NCI-H2107 (cell line): ENCODE measurements around the gene TNRC6B.
A peak's percentile ranks its signal among the peaks of the same experiment; 100 is the strongest.
"Not testable (repeated sequence)": the region's sequence is repeated elsewhere in the genome, so short reads cannot be mapped to it uniquely, and the experiment has no call there.

Experiments
- DNase-seq: peaks from one replicate; lab custom pipeline; 2025; lab: John Stamatoyannopoulos, UW

The TNRC6B gene

GRCh38 chr22:40177738-40178416, at the start of gene TNRC6B:
TSS of gene TNRC6B (plus strand) at chr22:40177925. CDS start at chr22:40178136, 211 bp downstream.
- DNase-seq = peak; percentile 68

DNA sequence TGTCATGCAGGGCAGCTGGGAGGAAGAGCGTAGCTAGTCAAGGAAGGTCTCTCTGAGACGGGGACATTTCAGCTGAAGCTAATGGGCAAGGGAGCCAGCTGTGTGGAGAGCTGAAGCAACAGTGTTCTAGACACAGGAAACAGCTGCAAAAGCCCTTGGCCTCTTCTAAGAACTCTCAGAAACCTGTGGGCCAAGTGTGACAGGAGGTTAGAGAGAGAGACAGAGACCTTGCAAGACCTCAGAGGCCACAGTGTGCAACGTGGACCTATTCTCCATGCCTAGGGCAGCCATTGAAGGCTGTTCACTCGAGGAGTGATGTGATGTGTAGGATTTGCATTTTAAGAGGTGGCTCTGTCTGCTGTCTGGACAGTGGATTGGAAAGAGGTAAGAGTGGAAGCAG, 48.7 kb upstream of the TNRC6B start:
- no peak for DNase-seq

DNA sequence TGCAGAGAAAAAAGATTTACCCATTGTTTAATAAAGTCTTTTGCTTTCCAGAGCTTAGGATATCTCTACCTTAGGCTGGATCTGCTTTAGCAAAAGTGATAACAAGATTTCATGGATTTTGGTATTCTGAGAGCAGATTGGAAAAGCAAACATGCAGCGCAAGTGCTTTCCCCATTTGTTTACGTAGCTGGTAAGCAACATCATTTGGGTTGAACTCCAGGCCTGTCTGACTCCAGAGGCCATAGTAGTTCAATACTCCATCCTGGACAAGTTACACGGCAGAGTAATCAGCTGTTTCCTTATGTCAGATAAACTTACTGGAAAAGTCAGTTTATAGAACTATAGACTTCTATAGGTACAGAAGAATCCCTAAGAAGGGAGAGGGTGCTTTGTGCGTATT, 40.6 kb upstream of the TNRC6B start:
- DNase-seq = no peak

DNA sequence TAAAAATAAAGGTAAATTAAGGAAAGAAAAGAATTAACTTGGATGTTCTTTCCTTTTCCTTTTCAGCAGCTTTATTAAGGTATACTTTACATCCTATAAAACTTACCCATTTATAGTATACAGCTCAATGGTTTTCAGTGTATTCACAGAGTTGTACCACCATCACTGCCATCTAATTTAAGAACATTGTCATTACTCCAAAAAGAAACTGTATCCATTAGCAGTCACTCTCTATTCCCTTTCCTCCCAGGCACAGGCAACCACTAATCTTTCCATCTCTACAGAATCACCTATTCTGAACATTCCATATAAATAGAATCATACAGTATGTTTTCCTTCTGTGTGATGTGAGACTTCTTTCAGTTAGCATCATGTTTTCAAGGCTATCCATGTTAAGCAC, 38.9 kb upstream of the TNRC6B start:
- no peak for DNase-seq

GRCh38 chr22:40147388-40148176, 30.1 kb upstream of the TNRC6B start:
- no peak for DNase-seq

GRCh38 chr22:40153192-40153591, 24.5 kb upstream of the TNRC6B start:
- DNase-seq = no peak

DNA sequence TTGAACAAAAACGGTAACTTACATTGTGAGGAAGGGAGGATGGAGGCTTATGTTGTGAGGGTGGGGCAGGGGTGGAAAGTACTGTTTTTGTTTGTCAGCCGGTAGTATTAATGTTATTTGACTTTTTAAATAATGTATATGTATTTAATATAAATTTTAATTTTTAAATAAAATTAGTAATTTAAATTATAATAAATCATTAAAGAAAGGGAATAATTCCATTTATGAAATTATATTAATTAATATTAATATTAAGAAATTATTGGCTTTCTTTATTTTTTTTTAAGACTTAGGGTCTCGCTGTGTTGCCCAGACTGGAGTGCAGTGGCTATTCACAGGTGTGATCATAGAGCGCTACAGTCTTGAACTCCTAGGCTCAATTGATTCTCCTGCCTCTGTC, 24.0 kb upstream of the TNRC6B start:
- DNase-seq = no peak

DNA sequence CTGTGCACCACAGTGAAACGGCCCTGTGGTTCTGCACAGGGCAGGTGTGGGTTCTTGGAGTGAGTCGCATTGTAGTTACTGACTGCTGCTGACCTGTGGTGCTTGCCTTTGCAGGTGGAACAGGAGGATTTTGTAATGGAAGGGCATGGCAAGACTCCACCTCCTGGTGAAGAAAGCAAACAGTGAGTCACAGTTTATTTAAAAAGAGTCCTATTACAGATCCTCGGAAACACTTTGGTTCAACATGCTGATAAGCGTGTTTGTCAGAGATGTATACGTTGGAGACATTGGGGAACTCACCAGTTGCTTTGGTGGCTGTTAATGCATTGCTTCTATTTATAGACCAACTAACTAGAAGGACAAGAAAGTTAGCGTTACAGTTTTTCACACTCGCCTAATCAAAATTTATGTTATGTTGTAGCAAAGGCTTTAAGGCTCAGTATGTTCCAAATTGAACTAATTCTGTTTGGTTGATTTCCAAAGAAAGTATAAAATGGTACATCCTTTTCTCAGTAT, 21.7 kb upstream of the TNRC6B start:
- DNase-seq = peak; percentile 64

GRCh38 chr22:40156682-40157081, 21.0 kb upstream of the TNRC6B start:
- DNase-seq = not testable (repeated sequence)

GRCh38 chr22:40157330-40157945, 20.3 kb upstream of the TNRC6B start:
- no peak for DNase-seq

GRCh38 chr22:40161194-40161593, 16.5 kb upstream of the TNRC6B start:
- no peak for DNase-seq

- not testable (repeated sequence) for DNase-seq
These were observed 12.2 kb upstream of the TNRC6B start for GRCh38 chr22:40165537-40165936.

- DNase-seq = no peak
These were observed 2.0 kb upstream of the TNRC6B start for GRCh38 chr22:40175611-40176244.

- DNase-seq = no peak
These were observed 596 bp upstream of the TNRC6B start for GRCh38 chr22:40176921-40177737.

DNA sequence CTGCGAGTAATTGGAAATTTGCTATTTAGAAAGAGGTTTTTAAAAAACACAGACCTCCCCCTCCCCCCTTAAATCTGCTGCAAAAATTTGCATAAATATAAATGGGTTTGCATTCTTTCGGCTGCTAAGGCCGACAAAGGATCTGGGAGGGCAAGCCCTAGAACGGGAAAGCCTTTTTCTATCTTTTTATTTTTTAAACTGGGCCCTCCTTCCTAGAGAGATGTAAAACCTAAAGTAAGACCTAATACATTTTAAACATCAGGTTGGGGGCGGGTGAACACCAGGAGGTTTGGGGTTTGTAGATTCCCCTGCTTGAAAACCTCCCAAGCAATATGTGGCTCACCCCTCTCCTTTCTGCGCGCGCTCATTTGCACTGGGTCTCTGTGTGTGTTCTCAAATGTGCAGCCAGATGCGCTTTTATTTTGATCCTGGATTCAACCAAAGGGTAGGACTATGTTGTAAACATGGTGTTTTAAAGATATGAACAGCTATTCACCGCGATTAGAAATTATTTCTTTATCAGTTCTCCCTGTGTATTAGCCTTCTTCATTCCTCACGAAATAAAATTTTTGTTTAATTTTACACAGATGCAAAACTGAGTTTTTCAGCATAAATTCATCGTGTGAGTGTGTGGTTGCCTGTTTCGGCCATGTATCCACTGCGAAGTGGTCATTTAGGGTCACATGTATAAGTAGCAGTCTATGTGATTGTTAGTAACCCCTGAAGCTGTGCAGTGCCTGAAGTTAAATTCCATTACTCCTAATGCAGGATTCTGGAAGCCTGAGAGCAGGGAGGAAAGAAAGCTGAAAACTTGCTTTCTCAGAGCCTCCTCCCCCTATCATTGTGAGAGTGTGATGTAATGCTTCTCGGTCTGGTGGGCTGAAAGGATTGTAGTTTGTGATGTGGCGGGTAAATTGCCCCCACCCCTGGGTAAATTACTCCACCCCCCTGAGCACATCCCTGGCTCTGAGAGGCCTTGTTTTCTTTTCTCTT, 988 bp downstream of the TNRC6B start:
- no peak for DNase-seq

DNA sequence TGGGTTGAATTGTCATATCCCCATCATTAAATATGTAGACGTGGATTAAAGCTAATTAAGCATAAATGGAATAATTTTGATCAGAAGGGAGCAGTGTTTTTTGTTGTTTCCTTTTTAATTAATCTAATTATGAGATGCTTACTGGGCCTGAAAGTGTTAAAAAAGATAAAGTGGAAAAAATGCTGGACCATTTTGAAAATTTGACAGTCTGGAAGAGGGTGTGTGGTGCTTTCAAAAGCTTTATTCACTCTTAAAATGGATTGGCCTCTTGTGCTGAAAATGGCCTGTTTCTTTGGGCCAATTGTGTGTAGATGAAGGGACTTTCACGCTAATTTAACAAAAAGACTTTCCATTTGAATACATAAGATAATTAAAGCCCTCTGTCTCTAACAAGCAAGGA, 1.8 kb downstream of the TNRC6B start:
- no peak for DNase-seq

GRCh38 chr22:40180403-40180802, 2.7 kb downstream of the TNRC6B start:
- no peak for DNase-seq

DNA sequence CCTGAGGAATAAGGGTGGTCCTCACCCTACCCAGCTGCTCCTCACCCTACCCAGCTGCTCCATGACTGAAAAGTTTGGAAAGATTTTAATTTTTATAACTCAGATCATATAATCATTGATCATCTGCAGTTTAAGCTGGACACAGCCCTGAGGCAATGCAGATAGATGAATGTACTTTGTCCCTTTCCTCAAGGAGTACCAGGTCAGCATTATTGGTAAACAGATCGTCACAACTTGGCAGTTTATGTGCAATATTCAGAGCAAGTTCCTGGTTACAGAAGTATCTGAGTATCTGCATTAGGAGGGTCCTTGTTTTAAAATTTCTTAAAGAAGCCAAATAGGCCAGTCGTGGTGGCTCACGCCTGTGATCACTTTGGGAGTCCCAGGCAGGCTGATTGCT, 3.6 kb downstream of the TNRC6B start:
- no peak for DNase-seq

- no peak for DNase-seq
These were observed 4.6 kb downstream of the TNRC6B start for GRCh38 chr22:40182231-40182835.
